ENCODE data around the gene BRINP1. TPM values are rescaled to one million over a fixed set of nuclear protein-coding genes. Genes with fewer than 3 reads are reported as not detected.

BRINP1 gene
- total and polyA plus RNA-seq, 10 of the 15 experiments (the other 5 are each of a cell fraction or from before 2014, with no cell fraction given) = not detected

GRCh38 chr9:119284587-119285337 lies 84.5 kb downstream of the BRINP1 start:
- in situ Hi-C loops (cut with MboI) = loop anchor here (10.0 kb wide), 2 partner anchors 760 to 1500 kb away; no protein-coding TSS in a partner anchor
- FAIRE-seq = no peak
- POLR2A ChIA-PET = no interaction called here

More at GRCh38 chr9:119284587-119285337, 84.5 kb downstream of the BRINP1 start:
- Histone ChIP-seq H3K4me2 (ENCODE audit: control insufficient read depth, insufficient read depth) (no peak overlapping the region), H3K27me3 (replicated peaks in 1 of 2; ENCODE audit: control insufficient read depth in 2 of 2, insufficient read depth in 2 of 2, low read length in 1 of 2) (no peaks in the 10 kb centered on the region), H3K9me3 (replicated peaks; ENCODE audit: control insufficient read depth, insufficient read depth, low read length) (no peaks in the 10 kb centered on the region), H3K79me2 (ENCODE audit: control insufficient read depth, insufficient read depth, low read length) (no peaks in the 10 kb centered on the region), H3K4me3 (no peak overlapping the region), H3K27ac (ENCODE audit: control insufficient read depth, insufficient read depth) (no peak overlapping the region), H3K9ac (ENCODE audit: control insufficient read depth, insufficient read depth, low read length) (no peak overlapping the region), H3K4me1 (ENCODE audit: control insufficient read depth, insufficient read depth, low read length) (no peaks in the 10 kb centered on the region), H2AFZ (ENCODE audit: control insufficient read depth, low read depth, low read length) (no peak overlapping the region), H3K36me3 (ENCODE audit: control insufficient read depth in 2 of 2, insufficient read depth in 2 of 2, low read length in 1 of 2) (no peaks in the 10 kb centered on the region), H4K20me1 (ENCODE audit: control insufficient read depth, insufficient read depth) (no peaks in the 10 kb centered on the region)
- TF ChIP-seq PKNOX1 (IDR thresholded peaks at IDR 0.05) (no peak), BACH1 (IDR thresholded peaks at IDR 0.05; ENCODE audit: borderline replicate concordance) (no peak), SREBF2 (IDR thresholded peaks at IDR 0.05; ENCODE audit: low read length) (no peak), NRF1 (conservative IDR thresholded peaks at IDR 0.05; ENCODE audit: low read depth, low read length) (no peak), SMAD1 (IDR thresholded peaks at IDR 0.05; ENCODE audit: low read depth, partially characterized antibody) (no peak), BCL11A (IDR thresholded peaks at IDR 0.05; ENCODE audit: low read depth, low read length) (no peak)
- TF ChIP-seq, protein P1, sequence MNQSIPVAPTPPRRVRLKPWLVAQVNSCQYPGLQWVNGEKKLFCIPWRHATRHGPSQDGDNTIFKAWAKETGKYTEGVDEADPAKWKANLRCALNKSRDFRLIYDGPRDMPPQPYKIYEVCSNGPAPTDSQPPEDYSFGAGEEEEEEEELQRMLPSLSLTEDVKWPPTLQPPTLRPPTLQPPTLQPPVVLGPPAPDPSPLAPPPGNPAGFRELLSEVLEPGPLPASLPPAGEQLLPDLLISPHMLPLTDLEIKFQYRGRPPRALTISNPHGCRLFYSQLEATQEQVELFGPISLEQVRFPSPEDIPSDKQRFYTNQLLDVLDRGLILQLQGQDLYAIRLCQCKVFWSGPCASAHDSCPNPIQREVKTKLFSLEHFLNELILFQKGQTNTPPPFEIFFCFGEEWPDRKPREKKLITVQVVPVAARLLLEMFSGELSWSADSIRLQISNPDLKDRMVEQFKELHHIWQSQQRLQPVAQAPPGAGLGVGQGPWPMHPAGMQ (IDR thresholded peaks at IDR 0.05; ENCODE audit: borderline replicate concordance) = no peak
- ChIA-PET SMC1A (ENCODE audit: uncharacterized antibody, unreplicated experiment) (no interaction called here), CTCF (interaction anchor here (1.5 kb wide), 1 partner anchor 765 kb away, joined by 3 read pairs; no protein-coding TSS in a partner anchor), RAD21 (ENCODE audit: unreplicated experiment) (no interaction called here)
- no peak for DNase-seq (ENCODE audit: low read depth, low spot score)
- no peak for ATAC-seq
- intact Hi-C loops (cut with micrococcal nuclease; ENCODE audit: unreplicated experiment) = loop anchor here (5.0 to 10.0 kb wide), 2 partner anchors 460 to 687 kb away; no protein-coding TSS in a partner anchor
- WGBS (ENCODE audit: insufficient coverage, insufficient replicate concordance, low lambda C conversion rate, missing lambda C conversion rate) = 18% methylated on average over 12 of the region's 12 CpGs
- no TSS peak for BruUV-seq (replicated peaks)

All from GM12878 (cell line).